SH-SY5Y (cell line): ENCODE results near the gene TXNL4A.

ENCODE experiments used
- GATA2 ChIP-seq: IDR thresholded peaks from 2 replicates; pipeline ENCODE4 v1.6.1; 2011; ENCODE audit warnings: mild to moderate bottlenecking, low read depth, low read length
- GATA3 ChIP-seq: IDR thresholded peaks from 2 replicates; pipeline ENCODE4 v1.6.1; 2011; ENCODE audit warnings: low read depth, mild to moderate bottlenecking, low read length, moderate library complexity

TXNL4A gene

GRCh38 chr18:79979843-79980242, 8.5 kb downstream of the TXNL4A start:
- no peak for TF ChIP-seq GATA2

- TF ChIP-seq GATA3 (no peak), GATA2 (no peak)
Observed at GRCh38 chr18:79975985-79976680, 12.2 kb downstream of the TXNL4A start.

GRCh38 chr18:79975043-79975442, 13.3 kb downstream of the TXNL4A start:
- TF ChIP-seq GATA3 (no peak), GATA2 (no peak)

- TF ChIP-seq GATA2 (no peak), GATA3 (no peak)
Observed at GRCh38 chr18:79974025-79974654, 14.2 kb downstream of the TXNL4A start.

GRCh38 chr18:79973517-79973916, 14.8 kb downstream of the TXNL4A start:
- TF ChIP-seq GATA2 = no peak
- no peak for TF ChIP-seq GATA3

GRCh38 chr18:79972720-79973119, 15.6 kb downstream of the TXNL4A start:
- TF ChIP-seq GATA2 = no peak
- no peak for TF ChIP-seq GATA3

GRCh38 chr18:79971986-79972385, 16.4 kb downstream of the TXNL4A start:
- TF ChIP-seq GATA3 = no peak
- no peak for TF ChIP-seq GATA2

- TF ChIP-seq GATA3 (no peak), GATA2 (no peak)
Observed at GRCh38 chr18:79971211-79971952, 17.0 kb downstream of the TXNL4A start.

- TF ChIP-seq GATA3 (no peak), GATA2 (no peak)
Observed at GRCh38 chr18:79970419-79971133, 17.8 kb downstream of the TXNL4A start.

DNA sequence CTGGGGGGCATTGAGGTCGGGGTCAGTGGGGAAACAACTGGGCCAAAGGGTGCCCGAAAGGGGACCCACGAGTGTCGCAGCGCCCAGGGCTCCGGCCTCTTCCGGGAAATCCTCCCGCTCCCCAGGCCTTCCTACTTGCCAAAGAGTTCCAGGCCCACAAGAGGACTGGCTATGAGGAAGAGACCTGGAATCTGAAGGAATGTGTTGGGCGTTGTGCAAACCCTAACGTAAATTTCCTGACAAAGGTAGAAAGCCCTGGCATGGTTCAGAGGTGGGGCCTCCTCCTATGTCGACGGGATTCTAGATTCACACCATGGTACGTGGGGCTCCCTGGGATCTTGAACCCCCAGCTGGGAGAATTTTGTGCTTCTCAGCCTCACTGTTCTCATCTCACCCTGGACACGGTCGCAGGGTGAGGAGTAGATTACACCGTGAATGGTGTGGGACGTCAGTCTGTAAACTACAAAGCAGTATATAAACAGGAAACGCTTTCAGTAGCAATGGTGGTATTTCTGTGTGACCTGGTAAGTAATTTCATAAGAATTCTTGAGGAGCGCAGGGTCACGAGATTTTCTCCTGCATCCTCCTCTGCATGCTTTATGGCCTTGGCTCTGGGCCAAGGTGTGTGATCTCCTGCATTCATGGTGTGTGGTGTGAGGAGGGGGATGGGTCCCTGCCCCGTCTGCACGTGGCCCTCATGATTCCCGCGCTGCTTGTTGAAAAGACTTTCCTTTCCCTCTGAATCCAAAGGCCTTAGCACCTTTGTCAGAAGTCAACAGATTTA, 23.1 kb downstream of the TXNL4A start:
- no peak for TF ChIP-seq GATA2
- no peak for TF ChIP-seq GATA3

DNA sequence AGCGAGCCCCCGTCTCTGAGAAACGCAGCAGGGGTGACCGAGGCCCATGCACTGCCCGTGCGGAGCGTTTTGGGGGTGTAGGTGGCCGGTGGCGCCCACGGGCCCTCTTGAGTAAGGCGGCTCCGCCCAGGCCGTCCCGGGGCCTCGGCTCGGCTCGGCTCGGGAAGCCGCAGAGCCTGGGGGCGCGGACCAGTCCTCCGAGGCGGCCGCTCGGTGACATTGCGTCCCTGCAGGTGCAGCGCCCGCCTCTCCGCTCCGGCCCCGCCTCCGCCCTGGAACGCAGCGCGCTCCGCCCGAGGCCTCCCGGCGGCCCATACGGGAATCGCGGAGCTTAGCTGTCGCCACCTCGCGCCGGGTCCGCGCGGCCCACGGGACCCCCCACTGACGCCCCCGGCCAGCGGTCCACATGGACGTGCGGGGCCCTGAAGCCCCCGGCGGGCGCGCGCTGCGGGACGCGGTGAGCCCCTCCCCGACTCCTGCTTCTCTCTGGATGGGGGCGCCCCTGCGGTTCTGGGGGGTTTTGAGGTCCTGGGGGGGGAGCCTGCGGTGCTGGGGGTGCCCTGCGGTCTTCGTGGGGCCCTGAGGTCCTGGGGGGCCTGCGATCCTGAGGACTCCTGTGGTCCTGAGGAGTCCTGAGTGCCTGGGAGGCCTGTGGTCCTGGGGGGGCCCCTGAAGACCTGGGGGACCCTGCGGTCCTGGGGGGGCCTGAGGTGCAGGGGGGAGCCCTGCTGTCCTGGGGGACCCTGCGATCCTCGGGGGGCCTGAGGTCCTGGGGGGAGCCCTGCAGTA, 23.8 kb downstream of the TXNL4A start, which contains the start of gene HSBP1L1:
Gene HSBP1L1 (plus strand): TSS at position 314 of the 789 bp plus-strand sequence. CDS start 93 bp downstream, at position 407.
- TF ChIP-seq GATA2 = no peak
- no peak for TF ChIP-seq GATA3

- TF ChIP-seq GATA3 = no peak
- TF ChIP-seq GATA2 = no peak
Observed at GRCh38 chr18:79963658-79964329, 24.6 kb downstream of the TXNL4A start.
